ENCODE data around the gene EHBP1.

Gene EHBP1

DNA sequence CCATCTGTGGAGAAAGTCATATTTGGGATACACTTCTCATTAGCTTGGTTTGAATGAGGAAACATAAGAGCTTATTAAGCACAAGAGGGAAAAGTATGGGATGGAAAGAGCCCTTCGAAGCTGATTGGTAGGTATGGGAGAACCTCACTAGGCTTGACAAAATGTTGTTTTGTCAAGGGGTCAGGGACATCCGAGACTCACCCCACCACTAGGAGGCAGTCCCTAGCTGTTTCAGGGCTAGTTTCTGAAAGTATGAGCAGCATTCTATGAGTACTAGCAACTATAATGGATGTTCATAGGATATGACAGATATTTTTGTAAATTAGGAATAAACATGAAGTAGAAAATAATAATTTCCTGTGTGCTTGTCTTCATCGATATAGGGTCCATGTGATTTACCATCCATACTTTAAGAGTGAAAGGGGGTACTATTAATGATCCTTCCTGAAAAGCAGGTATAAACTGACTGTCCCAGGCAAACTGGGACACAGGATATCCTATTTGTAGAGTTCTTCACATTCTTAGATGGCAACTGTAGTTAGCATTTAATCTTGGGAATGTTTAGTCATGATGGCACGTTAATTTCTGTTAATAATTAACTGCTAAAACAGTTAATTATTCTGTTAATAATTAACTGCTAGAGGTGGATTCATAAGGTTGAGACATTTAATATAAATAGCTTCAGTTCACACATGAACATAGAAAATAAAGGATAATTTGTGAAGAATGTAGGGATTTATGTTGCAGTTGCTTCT, 373.5 kb downstream of the EHBP1 start:
- no peaks in the 10 kb centered on the region for H3K4me1 Mint-ChIP-seq
- no peaks in the 10 kb centered on the region for H3K36me3 Mint-ChIP-seq
- no peak for DNase-seq
- peaks cover 7 to 27% of the 10 kb centered on the region in 2 donors for H3K27me3 Mint-ChIP-seq
- H3K9me3 Mint-ChIP-seq = no peaks in the 10 kb centered on the region
- ATAC-seq (replicated peaks) = peak in 1 of 2 donors; percentile 52
- H3K4me3 Mint-ChIP-seq = no peak overlapping the region
- H3K27ac Mint-ChIP-seq = no peak overlapping the region

DNA sequence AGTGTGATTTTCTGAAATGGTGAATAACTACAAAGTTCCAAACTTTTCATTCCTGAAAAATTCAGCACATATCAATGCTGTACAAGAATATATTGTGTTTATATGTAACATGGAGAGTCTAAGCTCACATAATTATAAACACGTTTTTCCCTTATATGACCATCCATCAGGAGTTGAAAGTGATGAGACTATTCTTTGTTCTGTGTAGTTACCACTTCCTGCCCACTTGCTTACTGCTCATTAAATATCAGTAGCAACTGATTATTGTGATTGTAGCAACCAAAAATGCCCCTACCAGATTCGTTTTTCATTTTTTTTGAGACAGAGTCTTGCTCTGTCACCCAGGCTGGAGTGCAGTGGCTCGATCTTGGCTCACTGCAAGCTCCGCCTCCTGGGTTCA, 375.9 kb downstream of the EHBP1 start:
- no peaks in the 10 kb centered on the region for H3K36me3 Mint-ChIP-seq
- no peak for ATAC-seq (replicated peaks)
- DNase-seq = no peak
- no peak overlapping the region for H3K27ac Mint-ChIP-seq
- H3K4me1 Mint-ChIP-seq = no peaks in the 10 kb centered on the region
- H3K4me3 Mint-ChIP-seq = no peak overlapping the region
- no peaks in the 10 kb centered on the region for H3K9me3 Mint-ChIP-seq
- H3K27me3 Mint-ChIP-seq = peaks cover 28 to 34% of the 10 kb centered on the region in 2 donors

DNA sequence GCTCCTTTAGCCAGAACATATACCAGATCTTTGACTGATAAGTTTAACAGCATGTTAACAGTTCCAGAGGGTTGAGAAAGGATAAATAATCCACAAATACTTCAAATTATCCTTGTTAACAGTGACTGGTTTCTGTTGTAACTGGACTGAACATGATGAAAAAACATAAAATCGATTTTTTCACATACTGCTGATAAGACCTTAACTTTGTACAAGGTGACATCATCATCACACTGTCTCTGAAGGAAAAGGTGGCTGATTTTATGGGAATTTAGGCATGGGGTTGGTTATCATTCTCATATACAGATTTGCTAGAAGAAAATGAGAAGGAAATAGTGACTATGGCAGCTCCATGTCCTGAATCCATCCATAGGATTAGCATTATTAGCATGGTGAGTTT, 381.2 kb downstream of the EHBP1 start:
- ATAC-seq (replicated peaks) (no peak), DNase-seq (no peak)
- Mint-ChIP-seq H3K4me3 (no peak overlapping the region), H3K4me1 (no peaks in the 10 kb centered on the region), H3K27ac (no peak overlapping the region), H3K9me3 (peaks cover 2 to 4% of the 10 kb centered on the region in 2 donors), H3K36me3 (peaks cover 0 to 3% of the 10 kb centered on the region in 2 donors), H3K27me3 (peaks cover 26 to 37% of the 10 kb centered on the region in 2 donors)

DNA sequence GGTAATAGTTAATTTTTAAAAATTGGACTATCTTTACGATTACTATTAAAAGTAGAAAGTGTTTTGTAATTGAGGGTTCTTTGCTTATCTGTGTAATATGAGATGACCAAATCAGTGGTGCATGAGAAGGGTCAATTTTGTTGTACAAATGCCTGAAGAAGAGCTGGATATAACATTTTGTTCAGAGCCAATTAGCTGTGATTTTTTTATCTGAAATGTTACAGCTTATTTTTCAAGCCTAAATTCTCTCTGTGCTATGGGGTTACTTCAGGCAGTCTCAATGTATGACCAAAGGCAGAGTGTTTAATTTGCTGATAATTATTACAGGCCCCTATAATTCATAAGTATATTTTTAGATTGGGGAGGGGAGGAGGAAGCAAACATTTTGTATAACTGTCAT, 386.9 kb downstream of the EHBP1 start:
- DNase-seq (no peak), ATAC-seq (replicated peaks) (no peak)
- Mint-ChIP-seq H3K4me3 (no peak overlapping the region), H3K9me3 (peaks cover 2 to 7% of the 10 kb centered on the region in 2 donors), H3K27me3 (peaks cover 6 to 11% of the 10 kb centered on the region in 2 donors), H3K36me3 (peaks cover 0 to 3% of the 10 kb centered on the region in 2 donors), H3K27ac (no peak overlapping the region), H3K4me1 (no peaks in the 10 kb centered on the region)

DNA sequence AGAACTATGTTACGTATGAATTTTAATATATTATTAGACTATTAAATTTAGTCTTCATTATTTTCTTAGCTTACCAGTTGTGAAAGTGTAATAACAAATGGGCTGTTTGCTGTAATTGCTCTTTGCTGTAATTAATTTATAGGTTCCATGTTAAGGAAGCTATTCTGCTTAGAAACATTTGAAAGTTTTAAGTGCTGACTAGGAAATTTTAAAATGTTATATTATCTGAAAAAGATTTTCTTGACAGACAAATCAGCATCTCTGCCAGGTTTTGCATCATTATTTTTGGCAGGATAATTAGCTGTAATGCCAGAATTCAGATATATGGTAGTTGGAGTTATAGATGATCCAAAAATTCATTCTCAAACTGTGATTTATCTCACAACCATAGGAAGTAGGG, 387.3 kb downstream of the EHBP1 start:
- peaks cover 2 to 7% of the 10 kb centered on the region in 2 donors for H3K9me3 Mint-ChIP-seq
- peaks cover 6 to 11% of the 10 kb centered on the region in 2 donors for H3K27me3 Mint-ChIP-seq
- peaks cover 0 to 3% of the 10 kb centered on the region in 2 donors for H3K36me3 Mint-ChIP-seq
- no peak overlapping the region for H3K4me3 Mint-ChIP-seq
- no peaks in the 10 kb centered on the region for H3K4me1 Mint-ChIP-seq
- ATAC-seq (replicated peaks) (no peak), DNase-seq (no peak)
- no peak overlapping the region for H3K27ac Mint-ChIP-seq

DNA sequence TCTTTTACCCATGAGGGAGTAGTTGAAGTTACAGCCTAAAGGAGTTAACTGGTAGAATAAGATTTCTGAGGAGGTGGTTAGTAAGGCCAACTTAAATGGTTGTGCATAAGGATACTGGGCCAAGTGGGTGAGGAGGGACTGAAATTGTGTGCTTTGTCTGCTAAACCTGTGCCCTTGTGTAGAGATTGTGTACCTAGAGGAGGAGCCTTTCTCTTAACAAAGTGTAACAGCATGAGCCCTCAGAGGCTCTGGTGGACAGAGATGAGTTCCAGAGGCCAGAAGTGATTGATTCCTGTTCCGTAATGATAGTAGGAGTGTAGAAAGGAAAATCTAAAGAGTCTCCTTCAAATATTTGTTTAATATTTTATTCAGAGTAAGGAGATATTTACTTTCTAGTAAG, 388.0 kb downstream of the EHBP1 start:
- ATAC-seq (replicated peaks) (no peak), DNase-seq (no peak)
- peaks cover 2 to 7% of the 10 kb centered on the region in 2 donors for H3K9me3 Mint-ChIP-seq
- no peak overlapping the region for H3K4me3 Mint-ChIP-seq
- H3K4me1 Mint-ChIP-seq = no peaks in the 10 kb centered on the region
- H3K27ac Mint-ChIP-seq = no peak overlapping the region
- H3K36me3 Mint-ChIP-seq = peaks cover 0 to 3% of the 10 kb centered on the region in 2 donors
- peaks cover 6 to 11% of the 10 kb centered on the region in 2 donors for H3K27me3 Mint-ChIP-seq

Data from stimulated activated naive B cell treated with anti-CD40 and anti-IgM and Interleukin-4, amounts not matched to agents 10 μg/mL and 1 μg/mL and 100 μg/mL, for 72 hours (primary cell).